ENCODE data around the gene MSS51.
A peak's percentile ranks its signal among the peaks of the same experiment; 100 is the strongest.

GRCh38 chr10:73456187-73456890, 23.0 kb upstream of the MSS51 start:
- TF ChIP-seq POLR2A (IDR thresholded peaks at IDR 0.05; ENCODE audit: low read length) (peak; percentile 51), GATA1 (IDR thresholded peaks at IDR 0.05; ENCODE audit: low read depth, low read length) (peak; percentile 87)
